Parathyroid adenoma (tissue), 2 donors: ENCODE data around the gene GRIFIN.

ENCODE experiments used
- H2AFZ ChIP-seq: fragments of 300-600 bp; sonication (generic); one replicate; pipeline ENCODE4 v1.7.0; 2017; ENCODE audit warnings: antibody characterized with exemption, mild to moderate bottlenecking
- H3K27ac ChIP-seq: fragments of 300-600 bp; sonication (generic); one replicate; pipeline ENCODE4 v1.7.0; 2017
- H3K27me3 ChIP-seq: fragments of 300-600 bp; sonication (generic); one replicate; pipeline ENCODE4 v1.7.0; 2017; ENCODE audit warnings: low read length; ENCODE audit not compliant: control insufficient read depth, insufficient read depth
- H3K36me3 ChIP-seq: fragments of 300-600 bp; sonication (generic); one replicate; pipeline ENCODE4 v1.7.0; 2017; ENCODE audit warnings: low read length; ENCODE audit not compliant: control insufficient read depth, insufficient read depth
- H3K4me1 ChIP-seq: fragments of 300-600 bp; sonication (generic); one replicate; pipeline ENCODE4 v1.7.0; 2017; ENCODE audit warnings: control low read depth
- H3K4me2 ChIP-seq: fragments of 300-600 bp; sonication (generic); one replicate; pipeline ENCODE4 v1.7.0; 2017; ENCODE audit warnings: low read length
- H3K4me3 ChIP-seq: fragments of 300-600 bp; sonication (generic); one replicate; pipeline ENCODE4 v1.7.0; 2017; ENCODE audit warnings: low read depth, low read length
- H3K79me2 ChIP-seq: fragments of 300-600 bp; sonication (generic); one replicate; pipeline ENCODE4 v1.7.0; 2017; ENCODE audit warnings: control low read depth
- H3K9ac ChIP-seq: fragments of 300-600 bp; sonication (generic); one replicate; pipeline ENCODE4 v1.7.0; 2017; ENCODE audit warnings: mild to moderate bottlenecking
- H3K9me3 ChIP-seq: fragments of 300-600 bp; sonication (generic); one replicate; pipeline ENCODE4 v1.7.0; 2017; ENCODE audit warnings: low read length; ENCODE audit not compliant: control insufficient read depth
- TF ChIP-seq, protein P1 (sequence below): fragments of 300-600 bp; sonication (generic); IDR thresholded peaks from one replicate; pipeline ENCODE4 v1.7.0; 2017; ENCODE audit warnings: antibody characterized with exemption, mild to moderate bottlenecking
- donor health status: primary hyperparathyroidism.

The GRIFIN gene

DNA sequence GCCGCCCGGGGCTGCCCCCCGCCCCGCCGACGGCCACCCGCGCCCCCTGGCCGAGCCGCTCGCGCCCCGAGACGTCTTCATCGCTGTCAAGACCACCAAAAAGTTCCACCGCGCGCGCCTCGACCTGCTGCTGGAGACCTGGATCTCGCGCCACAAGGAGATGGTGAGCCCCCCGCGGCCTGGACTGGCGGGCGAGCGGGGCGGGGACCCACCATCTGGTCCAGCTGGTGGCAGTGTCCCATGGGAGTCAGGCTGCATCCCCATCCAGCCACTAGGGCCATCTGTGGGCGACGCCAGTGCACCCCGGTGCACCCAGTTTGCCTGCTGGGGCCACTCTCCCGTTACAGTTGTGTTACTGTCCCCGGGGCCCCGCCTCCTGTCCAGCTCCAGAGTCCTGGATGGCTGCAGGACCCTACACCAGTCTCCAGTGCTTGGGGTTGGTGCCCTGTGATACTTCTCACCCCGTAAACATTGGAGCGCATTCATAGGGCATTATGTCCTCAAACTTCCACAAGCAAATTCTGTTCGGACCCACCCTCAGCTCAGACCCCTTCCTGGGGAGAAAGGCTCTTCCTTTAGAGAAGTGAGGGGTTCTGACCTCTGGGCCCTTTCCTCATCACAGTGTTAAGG, 44.0 kb upstream of the GRIFIN start:
- Histone ChIP-seq H3K4me2 (no peak overlapping the region), H3K27me3 (no peaks in the 10 kb centered on the region), H3K79me2 (no peaks in the 10 kb centered on the region), H2AFZ (no peak overlapping the region), H3K4me3 (peak overlapping the region; percentile 17), H3K9me3 (no peaks in the 10 kb centered on the region), H3K27ac (no peak overlapping the region), H3K36me3 (no peaks in the 10 kb centered on the region), H3K4me1 (no peaks in the 10 kb centered on the region), H3K9ac (no peak overlapping the region)
- TF ChIP-seq, protein P1, sequence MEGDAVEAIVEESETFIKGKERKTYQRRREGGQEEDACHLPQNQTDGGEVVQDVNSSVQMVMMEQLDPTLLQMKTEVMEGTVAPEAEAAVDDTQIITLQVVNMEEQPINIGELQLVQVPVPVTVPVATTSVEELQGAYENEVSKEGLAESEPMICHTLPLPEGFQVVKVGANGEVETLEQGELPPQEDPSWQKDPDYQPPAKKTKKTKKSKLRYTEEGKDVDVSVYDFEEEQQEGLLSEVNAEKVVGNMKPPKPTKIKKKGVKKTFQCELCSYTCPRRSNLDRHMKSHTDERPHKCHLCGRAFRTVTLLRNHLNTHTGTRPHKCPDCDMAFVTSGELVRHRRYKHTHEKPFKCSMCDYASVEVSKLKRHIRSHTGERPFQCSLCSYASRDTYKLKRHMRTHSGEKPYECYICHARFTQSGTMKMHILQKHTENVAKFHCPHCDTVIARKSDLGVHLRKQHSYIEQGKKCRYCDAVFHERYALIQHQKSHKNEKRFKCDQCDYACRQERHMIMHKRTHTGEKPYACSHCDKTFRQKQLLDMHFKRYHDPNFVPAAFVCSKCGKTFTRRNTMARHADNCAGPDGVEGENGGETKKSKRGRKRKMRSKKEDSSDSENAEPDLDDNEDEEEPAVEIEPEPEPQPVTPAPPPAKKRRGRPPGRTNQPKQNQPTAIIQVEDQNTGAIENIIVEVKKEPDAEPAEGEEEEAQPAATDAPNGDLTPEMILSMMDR, result no peak

DNA sequence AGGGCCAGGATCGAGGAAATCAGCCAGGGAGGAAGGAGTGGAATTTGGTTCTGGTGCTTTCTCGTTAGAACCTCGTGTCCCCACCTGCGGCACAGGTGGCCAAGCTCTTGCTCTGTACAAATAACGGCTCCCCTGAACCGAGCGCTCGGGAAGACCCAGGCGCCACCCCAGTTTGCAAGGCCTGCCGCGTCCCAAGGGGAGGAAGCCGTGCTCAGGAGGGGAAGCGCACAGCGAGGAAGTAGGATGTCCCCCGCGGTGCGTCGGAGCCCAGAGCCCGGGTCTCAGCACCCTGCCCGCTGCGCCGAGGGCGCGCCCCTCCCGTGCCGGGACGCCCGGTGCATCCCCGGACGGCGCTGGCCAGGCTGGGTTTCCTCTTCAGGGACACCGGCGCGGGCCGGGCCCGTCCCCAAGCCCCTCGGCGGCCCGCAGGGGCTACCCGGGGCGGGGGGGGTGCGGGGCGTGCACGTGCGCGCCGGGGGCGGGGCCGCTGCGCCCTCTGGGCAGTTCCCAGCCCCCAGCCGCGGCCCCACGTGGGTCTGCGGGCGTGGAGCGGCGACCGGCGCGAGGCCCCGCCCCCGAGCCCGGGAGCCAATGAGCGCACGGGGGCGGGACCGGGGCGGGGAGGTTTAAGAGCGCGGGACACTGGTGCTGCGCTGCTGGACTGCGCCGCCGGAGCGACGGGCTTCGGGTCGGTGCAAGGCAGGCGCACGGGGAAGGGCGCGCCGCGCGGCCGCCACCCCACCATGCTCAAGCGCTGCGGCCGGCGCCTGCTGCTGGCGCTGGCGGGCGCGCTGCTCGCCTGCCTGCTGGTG, 43.1 kb upstream of the GRIFIN start, which contains the start of gene LFNG:
Gene LFNG (plus strand): TSS at position 656 of the 812 bp plus-strand sequence. CDS start 88 bp downstream, at position 744.
- no peaks in the 10 kb centered on the region for H3K79me2 ChIP-seq
- peak within 1 kb of the TSS; percentile 75 for H3K4me2 ChIP-seq
- H3K27ac ChIP-seq, result no peak within 1 kb of the TSS
- H2AFZ ChIP-seq, result peak within 1 kb of the TSS; percentile 69
- H3K9me3 ChIP-seq, result no peaks in the 10 kb centered on the region
- no peaks in the 10 kb centered on the region for H3K36me3 ChIP-seq
- no peaks in the 10 kb centered on the region for H3K4me1 ChIP-seq
- H3K4me3 ChIP-seq, result peak within 1 kb of the TSS; percentile 34
- no peaks in the 10 kb centered on the region for H3K27me3 ChIP-seq
- no peak within 1 kb of the TSS for H3K9ac ChIP-seq
- TF ChIP-seq, protein P1, result no peak

GRCh38 chr7:2518737-2519118, 42.5 kb upstream of the GRIFIN start:
- H3K27me3 ChIP-seq, result no peaks in the 10 kb centered on the region
- no peaks in the 10 kb centered on the region for H3K9me3 ChIP-seq
- no peaks in the 10 kb centered on the region for H3K36me3 ChIP-seq
- TF ChIP-seq, protein P1, result no peak
- H2AFZ ChIP-seq, result peak overlapping the region; percentile 69
- H3K4me1 ChIP-seq, result no peaks in the 10 kb centered on the region
- no peak overlapping the region for H3K27ac ChIP-seq
- no peaks in the 10 kb centered on the region for H3K79me2 ChIP-seq
- peak overlapping the region; percentile 75 for H3K4me2 ChIP-seq
- no peak overlapping the region for H3K9ac ChIP-seq
- H3K4me3 ChIP-seq, result peak overlapping the region; percentile 34

- Histone ChIP-seq H3K4me3 (no peak overlapping the region), H3K4me2 (no peak overlapping the region), H3K36me3 (no peaks in the 10 kb centered on the region), H3K9me3 (no peaks in the 10 kb centered on the region), H3K4me1 (no peaks in the 10 kb centered on the region), H3K9ac (no peak overlapping the region), H2AFZ (no peak overlapping the region), H3K27me3 (no peaks in the 10 kb centered on the region), H3K27ac (no peak overlapping the region), H3K79me2 (no peaks in the 10 kb centered on the region)
- TF ChIP-seq, protein P1, result no peak
Observed at GRCh38 chr7:2517678-2518507, 41.7 kb upstream of the GRIFIN start.
